T1000 (cell line): ENCODE measurements around the gene PRKCA.

Source experiments
- DNase-seq: peaks from one replicate; lab custom pipeline; 2025; ENCODE audit warnings: mixed read lengths; lab: John Stamatoyannopoulos, UW

PRKCA gene

GRCh38 chr17:66811683-66812054, 509.3 kb downstream of the PRKCA start:
- no peak for DNase-seq

GRCh38 chr17:66812571-66812970, 510.2 kb downstream of the PRKCA start:
- DNase-seq: no peak

GRCh38 chr17:66813296-66813695, 510.9 kb downstream of the PRKCA start:
- no peak for DNase-seq

- no peak for DNase-seq
These were observed 511.6 kb downstream of the PRKCA start for GRCh38 chr17:66814026-66814425.

- no peak for DNase-seq
These were observed 512.2 kb downstream of the PRKCA start for GRCh38 chr17:66814570-66814969.

GRCh38 chr17:66817750-66818149, 515.3 kb downstream of the PRKCA start:
- DNase-seq: no peak

GRCh38 chr17:66819466-66819865, 517.1 kb downstream of the PRKCA start:
- no peak for DNase-seq

- no peak for DNase-seq
These were observed 519.6 kb downstream of the PRKCA start for GRCh38 chr17:66822009-66822408.

- DNase-seq: no peak
These were observed 524.4 kb downstream of the PRKCA start for GRCh38 chr17:66826856-66827255.

- DNase-seq: peak; percentile 28
These were observed 527.0 kb downstream of the PRKCA start for GRCh38 chr17:66829386-66829864.

- DNase-seq: no peak
These were observed 527.5 kb downstream of the PRKCA start for GRCh38 chr17:66829883-66830282.

- no peak for DNase-seq
These were observed 528.0 kb downstream of the PRKCA start for GRCh38 chr17:66830451-66830850.

GRCh38 chr17:66831383-66832210, 529.2 kb downstream of the PRKCA start:
- DNase-seq: no peak

GRCh38 chr17:66833201-66833600, 530.8 kb downstream of the PRKCA start:
- DNase-seq: no peak

- DNase-seq: no peak
These were observed 532.1 kb downstream of the PRKCA start for GRCh38 chr17:66834426-66834918.

- no peak for DNase-seq
These were observed 532.6 kb downstream of the PRKCA start, which contains the start of gene CACNG5 for GRCh38 chr17:66834919-66835454. Gene CACNG5, plus strand, starts transcription at chr17:66835117. Its CDS starts 42,216 bp downstream, at chr17:66877333.

- DNase-seq: no peak
These were observed 533.1 kb downstream of the PRKCA start for GRCh38 chr17:66835476-66835875.

GRCh38 chr17:66836063-66837005, 533.9 kb downstream of the PRKCA start:
- DNase-seq: no peak

- no peak for DNase-seq
These were observed 534.8 kb downstream of the PRKCA start for GRCh38 chr17:66837226-66837625.

GRCh38 chr17:66837885-66838665, 535.7 kb downstream of the PRKCA start:
- DNase-seq: no peak

- DNase-seq: no peak
These were observed 537.2 kb downstream of the PRKCA start for GRCh38 chr17:66839616-66840015.
